HFFc6 (cell line): ENCODE data around the gene EHBP1. TPM values are rescaled to one million over a fixed set of nuclear protein-coding genes. Genes with fewer than 3 reads are reported as not detected.
"Not testable (repeated sequence)": the region's sequence is repeated elsewhere in the genome, so short reads cannot be mapped to it uniquely, and the experiment has no call there.

ENCODE experiments used
- DNase-seq: peaks from one replicate; pipeline ENCODE4 v3.0.0-alpha.2; 2018
- H3K27ac Mint-ChIP-seq: 2 replicates; pipeline ENCODE4 v1.8.0; 2020; ENCODE audit warnings: mild to moderate bottlenecking, mixed read lengths
- H3K27me3 Mint-ChIP-seq: 2 replicates; pipeline ENCODE4 v1.8.0; 2021; ENCODE audit warnings: mild to moderate bottlenecking, moderate library complexity, mixed read lengths; ENCODE audit not compliant: insufficient read depth
- H3K36me3 Mint-ChIP-seq: 2 replicates; pipeline ENCODE4 v1.8.0; 2021; ENCODE audit warnings: low read depth, mixed read lengths
- H3K4me1 Mint-ChIP-seq: 2 replicates; pipeline ENCODE4 v1.8.0; 2020; ENCODE audit warnings: low read depth, mixed read lengths
- H3K4me3 Mint-ChIP-seq: 2 replicates; pipeline ENCODE4 v1.8.0; 2020; ENCODE audit warnings: mild to moderate bottlenecking, moderate library complexity, mixed read lengths
- H3K9me3 Mint-ChIP-seq: 2 replicates; pipeline ENCODE4 v1.8.0; 2020; ENCODE audit warnings: mild to moderate bottlenecking, mixed read lengths
- CTCF ChIP-seq: fragments of 200-600 bp; sonication (generic); IDR thresholded peaks from 2 replicates; pipeline ENCODE4 v1.5.0; 2021; ENCODE audit warnings: antibody characterized with exemption, mild to moderate bottlenecking
- total RNA-seq, 6 experiments: library from RNA; stranded (reverse); fragmentation: NEBNext Ultra II Directional; extraction: Animal tissue kit (Norgen Biotek cat#: 25700); gene quantifications; 2 replicates in 1 of 6; 3 replicates in 5 of 6; pipeline ENCODE4 v1.2.3, GENCODE V29; 2021

EHBP1 gene
- total RNA-seq, 6 experiments from 2014 or later: 72.7 to 87.3 (median 80.6) TPM

- TF ChIP-seq CTCF: no peak
- no peaks in the 10 kb centered on the region for H3K36me3 Mint-ChIP-seq
- no peak overlapping the region for H3K4me3 Mint-ChIP-seq
- no peak overlapping the region for H3K27ac Mint-ChIP-seq
- H3K27me3 Mint-ChIP-seq: peaks cover 22% of the 10 kb centered on the region
- no peaks in the 10 kb centered on the region for H3K9me3 Mint-ChIP-seq
- no peak for DNase-seq
- no peaks in the 10 kb centered on the region for H3K4me1 Mint-ChIP-seq
Measured at GRCh38 chr2:63066838-63067237, 361.3 kb downstream of the EHBP1 start.

GRCh38 chr2:63071664-63072063, 366.2 kb downstream of the EHBP1 start:
- TF ChIP-seq CTCF: no peak
- DNase-seq: no peak
- Mint-ChIP-seq H3K36me3 (no peaks in the 10 kb centered on the region), H3K27ac (no peak overlapping the region), H3K27me3 (peaks cover 18% of the 10 kb centered on the region), H3K4me1 (no peaks in the 10 kb centered on the region), H3K4me3 (no peak overlapping the region), H3K9me3 (no peaks in the 10 kb centered on the region)

GRCh38 chr2:63073994-63074393, 368.5 kb downstream of the EHBP1 start:
- Mint-ChIP-seq H3K9me3 (no peaks in the 10 kb centered on the region), H3K27ac (no peak overlapping the region), H3K4me3 (no peak overlapping the region), H3K36me3 (no peaks in the 10 kb centered on the region), H3K27me3 (peaks cover 11% of the 10 kb centered on the region), H3K4me1 (no peaks in the 10 kb centered on the region)
- no peak for TF ChIP-seq CTCF
- no peak for DNase-seq

- not testable (repeated sequence) for H3K36me3 Mint-ChIP-seq, H3K4me1 Mint-ChIP-seq, H3K27ac Mint-ChIP-seq
Measured at GRCh38 chr2:63074399-63074798, 368.9 kb downstream of the EHBP1 start.

GRCh38 chr2:63078852-63079606, 373.5 kb downstream of the EHBP1 start:
- no peaks in the 10 kb centered on the region for H3K4me1 Mint-ChIP-seq
- H3K4me3 Mint-ChIP-seq: no peak overlapping the region
- peak; percentile 8 for DNase-seq
- H3K27me3 Mint-ChIP-seq: peaks cover 5% of the 10 kb centered on the region
- no peaks in the 10 kb centered on the region for H3K9me3 Mint-ChIP-seq
- TF ChIP-seq CTCF: peak; percentile 74
- no peak overlapping the region for H3K27ac Mint-ChIP-seq
- H3K36me3 Mint-ChIP-seq: no peaks in the 10 kb centered on the region

More at GRCh38 chr2:63074399-63074798, 368.9 kb downstream of the EHBP1 start:
- not testable (repeated sequence) for H3K4me3 Mint-ChIP-seq, H3K9me3 Mint-ChIP-seq, DNase-seq, H3K27me3 Mint-ChIP-seq

- Mint-ChIP-seq H3K9me3 (no peaks in the 10 kb centered on the region), H3K36me3 (no peaks in the 10 kb centered on the region), H3K27ac (no peak overlapping the region), H3K27me3 (peaks cover 3% of the 10 kb centered on the region; the same call in 1 of the 2 replicates), H3K4me3 (no peak overlapping the region), H3K4me1 (no peaks in the 10 kb centered on the region)
- DNase-seq: no peak
- no peak for TF ChIP-seq CTCF
Measured at GRCh38 chr2:63081404-63081803, 375.9 kb downstream of the EHBP1 start.
